HepG2 (cell line): ENCODE results near the gene NTPCR. TPM values are rescaled to one million over a fixed set of nuclear protein-coding genes. Genes with fewer than 3 reads are reported as not detected.
A peak's percentile ranks its signal among the peaks of the same experiment; 100 is the strongest.

ENCODE experiments used
- CBX5 ChIP-seq: sonication (generic); formaldehyde crosslinking; IDR thresholded peaks from 2 replicates; pipeline ENCODE4 v1.4.0; 2020; ENCODE audit warnings: missing genetic modification reagents, borderline replicate concordance
- ETV5 ChIP-seq: IDR thresholded peaks from 2 replicates; pipeline ENCODE4 v1.6.1; 2018; ENCODE audit warnings: missing biosample characterization, missing genetic modification reagents, inconsistent platforms, borderline replicate concordance
- GABPA ChIP-seq, 2 experiments: IDR thresholded peaks; 2 replicates each; pipeline ENCODE4 v1.6.1; 2011 to 2016; ENCODE audit warnings: low read depth in 2 of 2, low read length in 1 of 2, missing biosample characterization in 1 of 2, missing genetic modification characterization in 1 of 2
- HDAC1 ChIP-seq: sonication (generic); formaldehyde crosslinking; IDR thresholded peaks from 2 replicates; pipeline ENCODE4 v1.5.1; 2020; ENCODE audit warnings: mild to moderate bottlenecking, missing genetic modification reagents
- ISX ChIP-seq: sonication (generic); formaldehyde crosslinking; conservative IDR thresholded peaks from 2 replicates; pipeline ENCODE4 v1.5.0; 2020; ENCODE audit warnings: missing genetic modification reagents
- MIXL1 ChIP-seq: IDR thresholded peaks from 2 replicates; pipeline ENCODE4 v1.6.1; 2016
- MXI1 ChIP-seq: IDR thresholded peaks from 3 replicates; pipeline ENCODE4 v1.6.1; 2012; ENCODE audit warnings: low read depth, low read length, inconsistent platforms, borderline replicate concordance
- PRPF4 ChIP-seq: fragments of 200-400 bp; formaldehyde crosslinking; IDR thresholded peaks from 2 replicates; pipeline ENCODE4 v1.6.1; 2016; ENCODE audit warnings: low read length, low read depth; ENCODE audit not compliant: poor library complexity, severe bottlenecking
- XBP1 ChIP-seq: sonication (generic); formaldehyde crosslinking; IDR thresholded peaks from 2 replicates; pipeline ENCODE4 v1.5.0; 2020; ENCODE audit warnings: missing genetic modification reagents
- ZBTB8A ChIP-seq: sonication (generic); formaldehyde crosslinking; IDR thresholded peaks from 2 replicates; pipeline ENCODE4 v1.4.0; 2020; ENCODE audit warnings: mild to moderate bottlenecking, low read depth, missing genetic modification reagents, borderline replicate concordance
- ZMAT3 ChIP-seq: sonication (generic); formaldehyde crosslinking; conservative IDR thresholded peaks from 2 replicates; pipeline ENCODE4 v1.7.0; 2021; ENCODE audit warnings: missing genetic modification reagents
- ZNF501 ChIP-seq: sonication (generic); formaldehyde crosslinking; IDR thresholded peaks from 2 replicates; pipeline ENCODE4 v1.5.1; 2020; ENCODE audit warnings: mild to moderate bottlenecking, moderate library complexity, missing genetic modification reagents
- ZNF605 ChIP-seq: sonication (generic); formaldehyde crosslinking; IDR thresholded peaks from 2 replicates; pipeline ENCODE4 v1.8.0; 2022; ENCODE audit warnings: mild to moderate bottlenecking, missing genetic modification reagents
- ZNF841 ChIP-seq: sonication (generic); formaldehyde crosslinking; IDR thresholded peaks from 2 replicates; pipeline ENCODE4 v1.8.1; 2023; ENCODE audit warnings: missing genetic modification reagents, borderline replicate concordance
- ZNF879 ChIP-seq: sonication (generic); formaldehyde crosslinking; IDR thresholded peaks from 2 replicates; pipeline ENCODE4 v1.8.1; 2023; ENCODE audit warnings: missing genetic modification reagents
- polyA plus RNA-seq, 8 experiments: library from polyadenylated mRNA; depleted of rRNA in 3 of 8; stranded (reverse) in 7 of 8; unstranded in 1 of 8; fragments of >200 nt; fragmentation: Illumina TruSeq in 4 of 8; extraction: Trizol in 4 of 8; gene quantifications; 2 replicates each; pipeline versions ENCODE4 v1.2.1 to v1.2.3, GENCODE V29; 2011 to 2016; ENCODE audit warnings: low read depth in 4 of 8, missing spikeins in 1 of 8, mixed read lengths in 1 of 8; ENCODE audit not compliant: insufficient read depth in 1 of 8
- total RNA-seq, 5 experiments: library from RNA; depleted of rRNA; stranded (reverse); fragments of >200 nt; fragmentation: Illumina TruSeq; extraction: Trizol; gene quantifications; 2 replicates each; pipeline ENCODE4 v1.2.3, GENCODE V29; 2016; ENCODE audit warnings: low read depth in 1 of 5
- TF ChIP-seq, protein P1 (sequence below): IDR thresholded peaks from 2 replicates; pipeline ENCODE4 v1.6.1; 2016
- TF ChIP-seq, protein P2 (sequence below): sonication (generic); formaldehyde crosslinking; IDR thresholded peaks from 2 replicates; pipeline ENCODE4 v1.5.0; 2020; ENCODE audit warnings: mild to moderate bottlenecking, missing genetic modification reagents
- TF ChIP-seq, protein P3 (sequence below): sonication (generic); formaldehyde crosslinking; IDR thresholded peaks from 2 replicates; pipeline ENCODE4 v1.5.1; 2020; ENCODE audit warnings: mild to moderate bottlenecking, moderate library complexity, missing genetic modification reagents
- TF ChIP-seq, protein P4 (sequence below): sonication (generic); formaldehyde crosslinking; conservative IDR thresholded peaks from 2 replicates; pipeline ENCODE4 v1.5.0; 2020; ENCODE audit warnings: missing genetic modification reagents
- TF ChIP-seq, protein P5 (sequence below): IDR thresholded peaks from 2 replicates; pipeline ENCODE4 v1.6.1; 2016

NTPCR gene
- total and polyA plus RNA-seq, 2 of the 13 experiments (the other 11 are each of a cell fraction or from before 2014, with no cell fraction given): 11.7 to 47.0 TPM

DNA sequence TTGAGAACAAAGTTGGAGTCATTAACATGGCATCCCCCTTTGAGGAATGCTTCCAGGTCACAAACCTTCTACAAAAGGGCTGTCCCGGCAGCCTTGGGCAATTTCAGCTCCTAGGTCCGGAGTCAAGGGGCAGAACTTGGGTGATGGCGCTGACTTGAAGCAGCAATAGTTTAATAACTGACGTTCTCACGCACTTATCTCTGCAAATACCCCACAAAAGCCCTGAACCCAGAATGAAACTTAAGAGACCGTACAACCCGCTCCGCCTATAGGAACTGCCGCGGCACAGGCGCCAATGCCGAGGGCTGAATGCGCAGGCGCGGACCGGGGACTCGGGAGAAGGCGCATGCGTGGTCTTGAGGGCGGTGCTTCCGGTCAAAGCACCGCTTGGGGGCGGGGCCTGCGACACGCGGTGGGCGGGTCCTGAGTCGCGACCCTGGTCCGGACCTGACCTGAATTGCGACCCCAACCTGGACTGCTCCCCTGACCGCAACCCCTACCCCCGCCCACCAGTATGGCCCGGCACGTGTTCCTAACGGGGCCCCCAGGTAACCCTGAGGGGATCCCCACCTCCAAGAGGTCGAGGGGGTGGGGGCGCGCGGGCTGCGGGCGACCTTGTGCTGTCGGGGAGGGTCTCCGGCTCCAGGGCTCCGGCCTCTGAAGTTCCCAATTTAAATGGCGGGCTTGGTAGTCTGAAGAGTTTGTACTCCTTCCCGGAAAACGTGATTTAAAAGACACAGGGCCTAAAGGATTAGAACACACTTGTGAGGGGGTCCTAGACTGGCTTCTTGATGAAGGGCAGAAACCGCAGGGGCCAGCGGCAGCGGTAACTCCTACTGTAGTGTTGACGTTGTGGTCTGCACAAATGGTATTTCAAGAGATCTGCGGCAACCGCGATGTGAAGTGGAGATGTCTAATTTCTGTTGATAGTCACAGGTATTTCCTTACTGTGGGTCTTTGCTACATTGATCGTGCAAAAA lies at the start of gene NTPCR (continued):
- TF ChIP-seq ZNF841 (CRISPR knock-in tag) (no peak), ZNF501 (CRISPR knock-in tag) (peak; percentile 78), ZMAT3 (CRISPR knock-in tag) (no peak), ZNF879 (CRISPR knock-in tag) (no peak), XBP1 (CRISPR knock-in tag) (no peak), GABPA (IDR thresholded peaks at IDR 0.05; ENCODE audit: low read depth, low read length) (peak; percentile 57), GABPA (CRISPR knock-in tag; IDR thresholded peaks at IDR 0.05; ENCODE audit: low read depth) (peak; percentile 82), ISX (CRISPR knock-in tag) (no peak), ZBTB8A (no peak), ZNF605 (CRISPR knock-in tag) (peak; percentile 72; the same call in 1 of the 2 replicates), ETV5 (peak; percentile 48; the same call in 1 of the 2 replicates), MIXL1 (CRISPR knock-in tag) (no peak), CBX5 (CRISPR knock-in tag) (no peak), PRPF4 (no peak), HDAC1 (CRISPR knock-in tag) (peak; percentile 39; the same call in 1 of the 2 replicates), MXI1 (peak; percentile 45; the same call in 1 of the 3 replicates)
- TF ChIP-seq, protein P1, sequence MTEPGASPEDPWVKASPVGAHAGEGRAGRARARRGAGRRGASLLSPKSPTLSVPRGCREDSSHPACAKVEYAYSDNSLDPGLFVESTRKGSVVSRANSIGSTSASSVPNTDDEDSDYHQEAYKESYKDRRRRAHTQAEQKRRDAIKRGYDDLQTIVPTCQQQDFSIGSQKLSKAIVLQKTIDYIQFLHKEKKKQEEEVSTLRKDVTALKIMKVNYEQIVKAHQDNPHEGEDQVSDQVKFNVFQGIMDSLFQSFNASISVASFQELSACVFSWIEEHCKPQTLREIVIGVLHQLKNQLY (CRISPR knock-in tag): no peak
- TF ChIP-seq, protein P2, sequence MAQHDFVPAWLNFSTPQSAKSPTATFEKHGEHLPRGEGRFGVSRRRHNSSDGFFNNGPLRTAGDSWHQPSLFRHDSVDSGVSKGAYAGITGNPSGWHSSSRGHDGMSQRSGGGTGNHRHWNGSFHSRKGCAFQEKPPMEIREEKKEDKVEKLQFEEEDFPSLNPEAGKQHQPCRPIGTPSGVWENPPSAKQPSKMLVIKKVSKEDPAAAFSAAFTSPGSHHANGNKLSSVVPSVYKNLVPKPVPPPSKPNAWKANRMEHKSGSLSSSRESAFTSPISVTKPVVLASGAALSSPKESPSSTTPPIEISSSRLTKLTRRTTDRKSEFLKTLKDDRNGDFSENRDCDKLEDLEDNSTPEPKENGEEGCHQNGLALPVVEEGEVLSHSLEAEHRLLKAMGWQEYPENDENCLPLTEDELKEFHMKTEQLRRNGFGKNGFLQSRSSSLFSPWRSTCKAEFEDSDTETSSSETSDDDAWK: no peak
- TF ChIP-seq, protein P3, sequence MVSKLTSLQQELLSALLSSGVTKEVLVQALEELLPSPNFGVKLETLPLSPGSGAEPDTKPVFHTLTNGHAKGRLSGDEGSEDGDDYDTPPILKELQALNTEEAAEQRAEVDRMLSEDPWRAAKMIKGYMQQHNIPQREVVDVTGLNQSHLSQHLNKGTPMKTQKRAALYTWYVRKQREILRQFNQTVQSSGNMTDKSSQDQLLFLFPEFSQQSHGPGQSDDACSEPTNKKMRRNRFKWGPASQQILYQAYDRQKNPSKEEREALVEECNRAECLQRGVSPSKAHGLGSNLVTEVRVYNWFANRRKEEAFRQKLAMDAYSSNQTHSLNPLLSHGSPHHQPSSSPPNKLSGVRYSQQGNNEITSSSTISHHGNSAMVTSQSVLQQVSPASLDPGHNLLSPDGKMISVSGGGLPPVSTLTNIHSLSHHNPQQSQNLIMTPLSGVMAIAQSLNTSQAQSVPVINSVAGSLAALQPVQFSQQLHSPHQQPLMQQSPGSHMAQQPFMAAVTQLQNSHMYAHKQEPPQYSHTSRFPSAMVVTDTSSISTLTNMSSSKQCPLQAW: no peak
- TF ChIP-seq, protein P4, sequence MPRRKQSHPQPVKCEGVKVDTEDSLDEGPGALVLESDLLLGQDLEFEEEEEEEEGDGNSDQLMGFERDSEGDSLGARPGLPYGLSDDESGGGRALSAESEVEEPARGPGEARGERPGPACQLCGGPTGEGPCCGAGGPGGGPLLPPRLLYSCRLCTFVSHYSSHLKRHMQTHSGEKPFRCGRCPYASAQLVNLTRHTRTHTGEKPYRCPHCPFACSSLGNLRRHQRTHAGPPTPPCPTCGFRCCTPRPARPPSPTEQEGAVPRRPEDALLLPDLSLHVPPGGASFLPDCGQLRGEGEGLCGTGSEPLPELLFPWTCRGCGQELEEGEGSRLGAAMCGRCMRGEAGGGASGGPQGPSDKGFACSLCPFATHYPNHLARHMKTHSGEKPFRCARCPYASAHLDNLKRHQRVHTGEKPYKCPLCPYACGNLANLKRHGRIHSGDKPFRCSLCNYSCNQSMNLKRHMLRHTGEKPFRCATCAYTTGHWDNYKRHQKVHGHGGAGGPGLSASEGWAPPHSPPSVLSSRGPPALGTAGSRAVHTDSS (CRISPR knock-in tag): no peak
- TF ChIP-seq, protein P5, sequence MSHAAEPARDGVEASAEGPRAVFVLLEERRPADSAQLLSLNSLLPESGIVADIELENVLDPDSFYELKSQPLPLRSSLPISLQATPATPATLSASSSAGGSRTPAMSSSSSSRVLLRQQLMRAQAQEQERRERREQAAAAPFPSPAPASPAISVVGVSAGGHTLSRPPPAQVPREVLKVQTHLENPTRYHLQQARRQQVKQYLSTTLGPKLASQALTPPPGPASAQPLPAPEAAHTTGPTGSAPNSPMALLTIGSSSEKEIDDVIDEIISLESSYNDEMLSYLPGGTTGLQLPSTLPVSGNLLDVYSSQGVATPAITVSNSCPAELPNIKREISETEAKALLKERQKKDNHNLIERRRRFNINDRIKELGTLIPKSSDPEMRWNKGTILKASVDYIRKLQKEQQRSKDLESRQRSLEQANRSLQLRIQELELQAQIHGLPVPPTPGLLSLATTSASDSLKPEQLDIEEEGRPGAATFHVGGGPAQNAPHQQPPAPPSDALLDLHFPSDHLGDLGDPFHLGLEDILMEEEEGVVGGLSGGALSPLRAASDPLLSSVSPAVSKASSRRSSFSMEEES: no peak
